H1 (cell line): ENCODE measurements around the gene KRT27. TPM values are rescaled to one million over a fixed set of nuclear protein-coding genes. Genes with fewer than 3 reads are reported as not detected.

Experiments
- CTCF ChIA-PET: fragments of 300-600 bp; sonication (Branson Sonifier 250); formaldehyde crosslinking; loops from one replicate; lab custom pipeline; 2021; ENCODE audit not compliant: partially characterized antibody; lab: Charles Lee
- POLR2A ChIA-PET: fragments of 300-600 bp; sonication (Branson Sonifier 250); formaldehyde crosslinking; loops from one replicate; lab custom pipeline; 2021; ENCODE audit warnings: inconsistent platforms; ENCODE audit not compliant: partially characterized antibody; lab: Charles Lee
- DNase-seq, 2 experiments: peaks; one replicate each; pipeline versions ENCODE4 v3.0.0 to v3.0.0-alpha.2; 2010 to 2022; ENCODE audit warnings: low spot score in 2 of 2, low read depth in 1 of 2, mixed read lengths in 1 of 2
- FAIRE-seq: peaks from 2 replicates; lab custom pipeline; 2011; peaks lifted over from hg19 to GRCh38; lab: Jason Lieb, UNC
- H2AFZ ChIP-seq: 2 replicates; pipeline ENCODE4 v1.8.1; 2012; ENCODE audit warnings: low read length, inconsistent platforms
- H2AK5ac ChIP-seq: 2 replicates; pipeline ENCODE4 v1.6.1; 2013; ENCODE audit warnings: low read depth, low read length
- H2BK120ac ChIP-seq: replicated peaks from 2 replicates; pipeline ENCODE3; 2013; ENCODE audit warnings: low read depth, low read length, inconsistent platforms
- H2BK12ac ChIP-seq: 2 replicates; pipeline ENCODE4 v1.6.1; 2013; ENCODE audit warnings: low read depth, low read length
- H2BK15ac ChIP-seq: 2 replicates; pipeline ENCODE4 v1.6.1; 2013; ENCODE audit warnings: low read length
- H2BK20ac ChIP-seq: 2 replicates; pipeline ENCODE4 v1.6.1; 2013; ENCODE audit warnings: low read length
- H2BK5ac ChIP-seq: 2 replicates; pipeline ENCODE4 v1.6.1; 2013; ENCODE audit warnings: low read depth, low read length
- H3K14ac ChIP-seq: 2 replicates; pipeline ENCODE4 v1.6.1; 2013; ENCODE audit warnings: inconsistent platforms; ENCODE audit not compliant: insufficient read length
- H3K18ac ChIP-seq: 2 replicates; pipeline ENCODE4 v1.6.1; 2013; ENCODE audit warnings: low read length; ENCODE audit errors: extremely low read depth
- H3K23ac ChIP-seq: 2 replicates; pipeline ENCODE4 v1.6.1; 2013; ENCODE audit warnings: inconsistent platforms; ENCODE audit not compliant: insufficient read length
- H3K23me2 ChIP-seq: 2 replicates; pipeline ENCODE4 v1.6.1; 2013; ENCODE audit warnings: low read depth, low read length
- H3K27ac ChIP-seq: 2 replicates; pipeline ENCODE4 v1.6.1; 2011; ENCODE audit warnings: low read depth, low read length, inconsistent platforms
- H3K27me3 ChIP-seq, 4 experiments: replicated peaks in 1 of 4; 1 replicate in 1 of 4; 2 replicates in 3 of 4; pipeline versions ENCODE4 v1.6.1 to v1.8.1; 2011 to 2013; ENCODE audit warnings: low read length in 3 of 4, mild to moderate bottlenecking in 3 of 4, inconsistent platforms in 2 of 4, mixed read lengths in 2 of 4, moderate library complexity in 1 of 4; ENCODE audit not compliant: control insufficient read depth in 3 of 4, insufficient read depth in 3 of 4; ENCODE audit errors: extremely low read depth in 1 of 4
- H3K36me3 ChIP-seq, 4 experiments: 2 replicates each; pipeline versions ENCODE4 v1.6.1 to v1.8.1; 2011 to 2013; ENCODE audit warnings: mild to moderate bottlenecking in 4 of 4, low read length in 3 of 4, moderate library complexity in 2 of 4, control low read depth in 1 of 4, inconsistent platforms in 1 of 4; ENCODE audit not compliant: insufficient read depth in 4 of 4, control insufficient read depth in 2 of 4
- H3K4ac ChIP-seq: replicated peaks from 2 replicates; pipeline ENCODE3; 2013; ENCODE audit warnings: low read length, low read depth, mixed read lengths, inconsistent platforms; ENCODE audit not compliant: insufficient read length
- H3K4me1 ChIP-seq, 4 experiments: replicated peaks in 1 of 4; 1 replicate in 1 of 4; 2 replicates in 3 of 4; pipeline versions ENCODE4 v1.6.1 to v1.8.1; 2011 to 2013; ENCODE audit warnings: low read length in 3 of 4, inconsistent platforms in 2 of 4, mixed read lengths in 1 of 4; ENCODE audit not compliant: insufficient read depth in 4 of 4, control insufficient read depth in 3 of 4
- H3K4me2 ChIP-seq, 2 experiments: 2 replicates each; pipeline versions ENCODE4 v1.6.1 to v1.8.1; 2011 to 2013; ENCODE audit warnings: low read depth in 2 of 2, low read length in 2 of 2, control low read depth in 1 of 2, inconsistent platforms in 1 of 2, mild to moderate bottlenecking in 1 of 2; ENCODE audit not compliant: insufficient read depth in 1 of 2
- H3K4me3 ChIP-seq, 4 experiments: fragments of 200-600, 300-600 bp in 1 of 4; sonication (generic), shearing (Covaris generic), sonication (Bioruptor Twin) in 1 of 4; 2 replicates each; pipeline versions ENCODE4 v1.5.1 to v1.8.1; 2011 to 2016; ENCODE audit warnings: low read length in 4 of 4, low read depth in 3 of 4, control low read depth in 2 of 4, inconsistent platforms in 2 of 4, mild to moderate bottlenecking in 2 of 4, mixed read lengths in 1 of 4, moderate library complexity in 1 of 4; ENCODE audit not compliant: insufficient read depth in 2 of 4; ENCODE audit errors: extremely low read depth in 1 of 4
- H3K56ac ChIP-seq: replicated peaks from 2 replicates; pipeline ENCODE3; 2013; ENCODE audit warnings: low read depth, mild to moderate bottlenecking, mixed read lengths, low read length, inconsistent platforms; ENCODE audit not compliant: insufficient read length
- H3K79me1 ChIP-seq: 2 replicates; pipeline ENCODE4 v1.6.1; 2013; ENCODE audit warnings: low read depth, low read length, control low read depth
- H3K79me2 ChIP-seq, 2 experiments: 2 replicates each; pipeline versions ENCODE4 v1.6.1 to v1.8.1; 2012 to 2013; ENCODE audit warnings: low read length in 2 of 2, mild to moderate bottlenecking in 2 of 2, inconsistent platforms in 1 of 2; ENCODE audit not compliant: insufficient read depth in 2 of 2, control insufficient read depth in 1 of 2
- H3K9ac ChIP-seq, 4 experiments: replicated peaks in 1 of 4; 1 replicate in 1 of 4; 2 replicates in 3 of 4; pipeline versions ENCODE4 v1.6.1 to v1.8.1; 2011 to 2013; ENCODE audit warnings: low read depth in 3 of 4, low read length in 3 of 4, control low read depth in 2 of 4, mild to moderate bottlenecking in 2 of 4, moderate library complexity in 2 of 4, inconsistent platforms in 1 of 4; ENCODE audit errors: extremely low read depth in 1 of 4
- H3K9me3 ChIP-seq, 2 experiments: 2 replicates each; pipeline versions ENCODE4 v1.6.1 to v1.8.1; 2012 to 2013; ENCODE audit warnings: mild to moderate bottlenecking in 2 of 2, moderate library complexity in 2 of 2, control low read depth in 1 of 2, inconsistent platforms in 1 of 2, low read depth in 1 of 2, low read length in 1 of 2, mixed read lengths in 1 of 2; ENCODE audit not compliant: insufficient read depth in 2 of 2
- H4K20me1 ChIP-seq, 2 experiments: replicated peaks in 1 of 2; 2 replicates each; pipeline versions ENCODE3 to v1.8.1; 2011 to 2013; ENCODE audit warnings: inconsistent platforms in 2 of 2, low read length in 2 of 2, mild to moderate bottlenecking in 1 of 2; ENCODE audit not compliant: insufficient read depth in 2 of 2, control insufficient read depth in 1 of 2
- H4K5ac ChIP-seq: 2 replicates; pipeline ENCODE4 v1.6.1; 2013; ENCODE audit warnings: low read length, low read depth, mixed read lengths, inconsistent platforms; ENCODE audit not compliant: insufficient read length
- H4K8ac ChIP-seq: 2 replicates; pipeline ENCODE4 v1.8.0; 2013; ENCODE audit warnings: mild to moderate bottlenecking, moderate library complexity, low read length, inconsistent platforms; ENCODE audit not compliant: insufficient read depth; ENCODE audit errors: extremely low read depth
- H4K91ac ChIP-seq: replicated peaks from 2 replicates; pipeline ENCODE3; 2013; ENCODE audit warnings: low read length, mixed read lengths, inconsistent platforms; ENCODE audit not compliant: insufficient read length
- BRCA1 ChIP-seq: IDR thresholded peaks from 2 replicates; pipeline ENCODE4 v1.6.1; 2012; ENCODE audit warnings: low read depth, low read length, improper control_type of control experiment
- CBX8 ChIP-seq: fragments of 300-800, 300-1000 bp; sonication (generic); IDR thresholded peaks from 2 replicates; pipeline ENCODE4 v1.7.1; 2016; ENCODE audit warnings: low read depth, low read length, borderline replicate concordance
- E2F6 ChIP-seq: IDR thresholded peaks from 2 replicates; pipeline ENCODE4 v1.6.1; 2012; ENCODE audit warnings: inconsistent platforms
- EP300 ChIP-seq, 2 experiments: IDR thresholded peaks; 1 replicate in 1 of 2; 2 replicates in 1 of 2; pipeline ENCODE4 v1.6.1; 2011 to 2012; ENCODE audit warnings: low read depth in 2 of 2, low read length in 2 of 2, mild to moderate bottlenecking in 2 of 2, borderline replicate concordance in 1 of 2, inconsistent platforms in 1 of 2, moderate library complexity in 1 of 2
- GTF2F1 ChIP-seq: IDR thresholded peaks from 2 replicates; pipeline ENCODE4 v1.6.1; 2012; ENCODE audit warnings: low read depth, low read length, improper control_type of control experiment, borderline replicate concordance
- HDAC2 ChIP-seq, 2 experiments: fragments of 300-600 bp in 1 of 2; sonication (generic) in 1 of 2; IDR thresholded peaks; 2 replicates each; pipeline ENCODE4 v1.6.1; 2011 to 2012; ENCODE audit warnings: low read depth in 2 of 2, low read length in 2 of 2, mild to moderate bottlenecking in 2 of 2, moderate library complexity in 2 of 2, borderline replicate concordance in 1 of 2, inconsistent platforms in 1 of 2
- MAFK ChIP-seq: IDR thresholded peaks from 2 replicates; pipeline ENCODE4 v1.6.1; 2012; ENCODE audit warnings: low read depth, mild to moderate bottlenecking, improper control_type of control experiment, low read length
- NRF1 ChIP-seq: IDR thresholded peaks from 2 replicates; pipeline ENCODE4 v1.6.1; 2011; ENCODE audit warnings: mild to moderate bottlenecking, low read depth, low read length, improper control_type of control experiment
- RBBP5 ChIP-seq: IDR thresholded peaks from 2 replicates; pipeline ENCODE4 v1.7.1; 2012; ENCODE audit warnings: low read depth, mild to moderate bottlenecking, inconsistent platforms, low read length, moderate library complexity, borderline replicate concordance
- SAP30 ChIP-seq: fragments of 300-600 bp; sonication (generic); IDR thresholded peaks from 2 replicates; pipeline ENCODE4 v1.7.1; 2012; ENCODE audit warnings: low read length, moderate library complexity, mild to moderate bottlenecking, inconsistent platforms; ENCODE audit not compliant: insufficient read depth, insufficient replicate concordance
- SP2 ChIP-seq: IDR thresholded peaks from 2 replicates; pipeline ENCODE4 v1.6.1; 2012; ENCODE audit warnings: mild to moderate bottlenecking, low read length, inconsistent platforms
- SP4 ChIP-seq: IDR thresholded peaks from 2 replicates; pipeline ENCODE4 v1.6.1; 2012; ENCODE audit warnings: low read length, inconsistent platforms
- TAF1 ChIP-seq: IDR thresholded peaks from 2 replicates; pipeline ENCODE4 v1.6.1; 2011; ENCODE audit warnings: mild to moderate bottlenecking, low read depth, low read length
- ZNF274 ChIP-seq: IDR thresholded peaks from 2 replicates; pipeline ENCODE4 v1.7.0; 2012; ENCODE audit warnings: low read length, borderline replicate concordance; ENCODE audit errors: extremely low read depth
- WGBS, 2 experiments: shearing (Covaris generic) in 1 of 2; methylation state at CpG; one replicate each; pipeline versions ENCODE4 v1.1.6 to v1.1.7; 2013 to 2015; ENCODE audit warnings: low lambda C conversion rate in 2 of 2, mixed read lengths in 2 of 2, inconsistent platforms in 1 of 2, low coverage in 1 of 2, missing lambda C conversion rate in 1 of 2; ENCODE audit not compliant: insufficient replicate concordance in 2 of 2, insufficient coverage in 1 of 2, insufficient read length in 1 of 2; ENCODE audit errors: extremely low coverage in 1 of 2, missing lambda C conversion rate in 1 of 2; 5-methylcytosine and 5-hydroxymethylcytosine counted together
- polyA plus RNA-seq, 7 experiments: library from polyadenylated mRNA; depleted of rRNA in 3 of 7; stranded (reverse) in 5 of 7; unstranded in 2 of 7; fragments of >200 nt in 5 of 7; fragments of 200-250 nt in 2 of 7; gene quantifications; 1 replicate in 5 of 7; 2 replicates in 1 of 7; 4 replicates in 1 of 7; pipeline versions ENCODE4 v1.2.1 to v1.2.3, GENCODE V29; 2011 to 2013; ENCODE audit warnings: missing spikeins in 2 of 7, mixed read lengths in 2 of 7
- total RNA-seq: library from RNA; stranded (reverse); fragmentation: NEBNext Ultra II Directional; extraction: Animal tissue kit (Norgen Biotek cat#: 25700); gene quantifications from 2 replicates; pipeline ENCODE4 v1.2.1, GENCODE V29; 2021

The KRT27 gene
- total and polyA plus RNA-seq, 2 of the 8 experiments (the other 6 are each of a cell fraction or from before 2014, with no cell fraction given) = not detected

GRCh38 chr17:40800381-40800780 is 18.0 kb upstream of the KRT27 start:
- Histone ChIP-seq H2BK5ac (no peak overlapping the region), H3K23ac (no peak overlapping the region), H2BK120ac (no peak overlapping the region), H3K79me1 (no peaks in the 10 kb centered on the region), H2BK12ac (no peak overlapping the region), H2AK5ac (no peak overlapping the region), H2AFZ (no peak overlapping the region), H3K4me3 (no peak overlapping the region), H3K4me2 (no peak overlapping the region), H3K4ac (no peak overlapping the region), H3K79me2 (no peaks in the 10 kb centered on the region), H3K27me3 (0 out of 7 replicates have a peak, but pooled peaks cover 0 to 3% (median 0%) of the 10 kb centered on the region in 4 experiments), H4K20me1 (no peaks in the 10 kb centered on the region), H4K5ac (no peak overlapping the region), H3K56ac (no peak overlapping the region), H3K9me3 (no peaks in the 10 kb centered on the region), H3K27ac (no peak overlapping the region), H2BK15ac (no peak overlapping the region), H3K4me1 (no peaks in the 10 kb centered on the region), H4K8ac (no peak overlapping the region), H3K36me3 (no peaks in the 10 kb centered on the region), H3K18ac (no peak overlapping the region), H3K23me2 (no peaks in the 10 kb centered on the region), H3K9ac (no peak overlapping the region), H2BK20ac (no peak overlapping the region), H4K91ac (no peak overlapping the region), H3K14ac (no peak overlapping the region)
- DNase-seq (no peak), FAIRE-seq (no peak)
- ChIA-PET POLR2A (no interaction called here), CTCF (interaction anchor here (1.0 kb wide), 1 partner anchor 9 kb away, joined by 3 read pairs; no protein-coding TSS in a partner anchor)
- 82% methylated on average over 1 of the region's 1 CpG; no CpG with 5 or more reads in 1 of the 2 experiments for WGBS, 2 experiments
- TF ChIP-seq NRF1 (no peak), HDAC2 (IDR thresholded peaks at IDR 0.05; ENCODE audit: borderline replicate concordance in 1 of 2, low read depth in 2 of 2, low read length in 2 of 2) (no peak), BRCA1 (no peak), CBX8 (no peak), TAF1 (no peak), E2F6 (no peak), SAP30 (no peak), RBBP5 (no peak), SP2 (no peak), MAFK (no peak), GTF2F1 (no peak), EP300 (IDR thresholded peaks at IDR 0.05; ENCODE audit: borderline replicate concordance in 1 of 2, low read depth in 2 of 2, low read length in 2 of 2) (no peak), ZNF274 (no peak), SP4 (no peak)
